Gastroesophageal sphincter (tissue), 4 donors: ENCODE measurements around the gene SEL1L2. TPM values are rescaled to one million over a fixed set of nuclear protein-coding genes. Genes with fewer than 3 reads are reported as not detected.

Source experiments
- ATAC-seq: fragments of 150-250 bp; one replicate; pipeline ENCODE4 v1.9.1; 2016; ENCODE audit warnings: mild to moderate bottlenecking, moderate library complexity
- H3K27ac ChIP-seq, 4 donors: fragments of 200-600 bp; sonication (generic) in 3 of 4; 1 replicate in 3 of 4; 2 replicates in 1 of 4; pipeline ENCODE4 v1.5.1; 2016 to 2019
- H3K27me3 ChIP-seq: fragments of 200-600 bp; sonication (generic); one replicate; pipeline ENCODE4 v1.5.1; 2019
- H3K36me3 ChIP-seq, 2 donors: fragments of 200-600 bp; sonication (generic); one replicate each; pipeline ENCODE4 v1.5.1; 2019; ENCODE audit warnings: control low read depth in 1 of 2
- H3K4me1 ChIP-seq, 3 donors: fragments of 200-600 bp; sonication (generic); 1 replicate in 2 of 3; 2 replicates in 1 of 3; pipeline ENCODE4 v1.5.1; 2016 to 2019; ENCODE audit warnings: control low read depth in 2 of 3
- H3K4me3 ChIP-seq, 2 donors: fragments of 200-600 bp; sonication (generic); one replicate each; pipeline ENCODE4 v1.5.1; 2019; ENCODE audit warnings: mild to moderate bottlenecking in 1 of 2, moderate library complexity in 1 of 2
- H3K9me3 ChIP-seq, 3 donors: fragments of 200-600 bp; sonication (generic); one replicate each; pipeline ENCODE4 v1.5.1; 2017 to 2019; ENCODE audit warnings: control low read depth in 2 of 3
- CTCF ChIP-seq, 4 experiments: fragments of 200-600 bp in 2 of 4; fragments of 450-650 bp in 2 of 4; sonication (generic) in 1 of 4; IDR thresholded peaks; one replicate each; pipeline ENCODE4 v1.5.1; 2017 to 2019; ENCODE audit warnings: antibody characterized with exemption in 4 of 4, mild to moderate bottlenecking in 2 of 4, moderate library complexity in 2 of 4
- EP300 ChIP-seq: sonication (generic); formaldehyde crosslinking; IDR thresholded peaks from one replicate; pipeline ENCODE4 v1.6.1; 2017; ENCODE audit warnings: antibody characterized with exemption, mild to moderate bottlenecking
- POLR2A ChIP-seq, 2 donors: fragments of 450-650 bp; IDR thresholded peaks; one replicate each; pipeline ENCODE4 v1.6.1; 2017; ENCODE audit warnings: antibody characterized with exemption in 2 of 2, mild to moderate bottlenecking in 2 of 2, moderate library complexity in 1 of 2
- POLR2AphosphoS5 ChIP-seq: sonication (generic); formaldehyde crosslinking; IDR thresholded peaks from one replicate; pipeline ENCODE4 v1.6.1; 2017; ENCODE audit warnings: antibody characterized with exemption
- WGBS, 2 donors: methylation state at CpG; one replicate each; pipeline ENCODE4 v1.1.5; 2018; ENCODE audit warnings: low coverage in 1 of 2; 5-methylcytosine and 5-hydroxymethylcytosine counted together
- total RNA-seq, 4 donors: library from RNA; depleted of rRNA; stranded (reverse); fragments of >200 nt; gene quantifications; one replicate each; pipeline ENCODE4 v1.1.0, GENCODE V29; 2016

The SEL1L2 gene
- total RNA-seq, 4 donors from 2014 or later, result not detected

DNA sequence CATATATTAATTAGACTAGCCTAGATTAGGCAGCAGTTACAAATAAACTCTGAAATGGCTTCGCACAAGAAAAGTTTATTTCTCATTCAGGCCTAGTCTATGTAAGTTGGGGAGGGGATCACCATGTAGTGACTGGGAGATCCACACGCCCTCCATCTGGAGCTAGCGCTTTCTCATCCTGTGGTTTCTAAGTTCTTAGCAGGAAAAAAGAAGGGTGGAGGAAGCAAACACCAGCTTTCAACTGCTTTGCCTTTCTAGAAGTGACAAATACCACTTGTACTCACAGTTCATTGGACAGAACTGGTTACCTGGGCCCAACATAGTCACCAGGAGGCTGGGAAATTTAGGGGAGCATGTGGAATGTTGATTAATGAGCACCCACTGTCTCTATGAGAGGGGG is 158.9 kb downstream of the SEL1L2 start:
- no peaks in the 10 kb centered on the region for H3K36me3 ChIP-seq
- ATAC-seq, result no peak
- H3K27me3 ChIP-seq, result no peaks in the 10 kb centered on the region
- no peak overlapping the region for H3K27ac ChIP-seq
- H3K4me1 ChIP-seq, result no peaks in the 10 kb centered on the region
- H3K4me3 ChIP-seq, result no peak overlapping the region
- TF ChIP-seq POLR2A (IDR thresholded peaks at IDR 0.05) (no peak), EP300 (no peak), CTCF (IDR thresholded peaks at IDR 0.05) (no peak), POLR2AphosphoS5 (no peak)
- 82 to 96% methylated on average over 2 to 3 of the region's 3 CpGs for WGBS, 2 donors
- H3K9me3 ChIP-seq, result no peaks in the 10 kb centered on the region

DNA sequence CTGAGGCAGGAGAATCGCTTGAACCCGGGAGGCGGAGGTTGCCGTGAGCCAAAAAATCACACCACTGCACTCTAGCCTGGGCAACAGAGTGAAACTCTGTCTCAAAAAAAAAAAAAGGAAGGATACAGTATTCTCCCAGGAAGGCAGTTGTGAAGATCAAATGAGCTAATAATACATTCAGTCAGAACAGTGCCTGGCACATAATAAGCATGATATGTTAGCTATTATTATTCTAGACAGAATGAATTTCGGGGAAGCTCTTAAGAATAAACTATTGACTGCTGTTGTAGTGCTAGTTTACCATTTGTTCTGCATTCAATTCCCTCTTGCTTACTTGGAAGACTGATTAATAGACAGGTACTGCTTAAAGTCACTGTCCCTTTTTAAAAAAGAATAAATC is 164.9 kb downstream of the SEL1L2 start:
- Histone ChIP-seq H3K4me1 (no peaks in the 10 kb centered on the region), H3K27me3 (no peaks in the 10 kb centered on the region), H3K27ac (no peak overlapping the region), H3K9me3 (peaks cover 0 to 5% (median 0%) of the 10 kb centered on the region in 3 donors), H3K36me3 (no peaks in the 10 kb centered on the region), H3K4me3 (no peak overlapping the region)
- no peak for TF ChIP-seq POLR2AphosphoS5
- 11 to 69% methylated on average over 1 to 4 of the region's 5 CpGs for WGBS, 2 donors
- ATAC-seq, result no peak

DNA sequence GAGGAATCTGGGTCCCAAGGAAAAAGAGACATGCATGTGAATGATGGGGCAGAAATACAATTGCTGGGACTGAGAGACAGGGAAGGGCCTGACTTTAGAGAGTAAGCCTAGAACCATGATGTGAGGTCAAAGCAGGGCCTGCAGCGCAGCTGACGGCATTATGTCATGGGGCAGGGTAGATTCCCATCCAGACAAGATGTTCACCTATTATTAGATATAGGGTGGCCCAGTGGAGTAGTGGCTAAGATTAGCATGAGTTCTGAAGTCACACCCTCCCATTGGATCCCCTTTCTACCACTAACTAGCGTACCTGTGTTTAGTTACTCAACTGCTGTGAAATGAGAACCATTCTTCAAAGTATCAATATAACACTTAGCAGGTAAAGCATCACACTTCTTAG is 166.0 kb downstream of the SEL1L2 start:
- ATAC-seq, result no peak
- TF ChIP-seq CTCF (IDR thresholded peaks at IDR 0.05) (no peak), POLR2A (IDR thresholded peaks at IDR 0.05) (no peak), EP300 (no peak), POLR2AphosphoS5 (no peak)
- no peaks in the 10 kb centered on the region for H3K4me1 ChIP-seq
- WGBS, 2 donors, result 100% methylated on average over 1 to 3 of the region's 3 CpGs
- no peaks in the 10 kb centered on the region for H3K27me3 ChIP-seq
- no peaks in the 10 kb centered on the region for H3K36me3 ChIP-seq
- no peak overlapping the region for H3K27ac ChIP-seq
- no peak overlapping the region for H3K4me3 ChIP-seq
- peaks cover 0 to 5% (median 0%) of the 10 kb centered on the region in 3 donors for H3K9me3 ChIP-seq

DNA sequence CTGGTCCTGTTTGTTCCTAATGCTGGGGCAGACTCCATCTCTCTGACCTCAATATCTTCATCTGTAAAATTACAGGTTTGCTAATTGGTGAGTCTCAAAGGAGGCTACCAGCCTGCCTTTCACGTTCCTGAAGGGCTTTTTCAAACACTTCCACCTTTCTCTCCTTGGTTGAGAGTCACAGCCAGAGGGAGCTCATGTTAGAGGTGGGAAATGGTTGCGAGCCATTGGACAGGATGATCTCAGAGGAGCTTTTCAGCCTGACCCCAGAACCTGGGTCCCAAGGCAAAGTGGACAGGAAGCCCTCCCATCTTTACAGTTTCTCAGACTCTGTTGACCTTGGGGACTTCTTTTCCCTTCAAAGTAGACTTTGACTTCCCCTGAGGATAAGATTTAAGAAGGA is 168.0 kb downstream of the SEL1L2 start:
- TF ChIP-seq CTCF (IDR thresholded peaks at IDR 0.05), result no peak
- no peak for TF ChIP-seq POLR2A (IDR thresholded peaks at IDR 0.05)
- TF ChIP-seq POLR2AphosphoS5, result no peak
- no peak for TF ChIP-seq EP300
- Histone ChIP-seq H3K4me1 (no peaks in the 10 kb centered on the region), H3K27me3 (no peaks in the 10 kb centered on the region), H3K36me3 (peaks cover 0 to 14% of the 10 kb centered on the region in 2 donors), H3K4me3 (no peak overlapping the region), H3K27ac (no peak overlapping the region), H3K9me3 (peaks cover 0 to 5% (median 0%) of the 10 kb centered on the region in 3 donors)
- 80 to 83% methylated on average over 1 of the region's 2 CpGs for WGBS, 2 donors
- ATAC-seq, result no peak

DNA sequence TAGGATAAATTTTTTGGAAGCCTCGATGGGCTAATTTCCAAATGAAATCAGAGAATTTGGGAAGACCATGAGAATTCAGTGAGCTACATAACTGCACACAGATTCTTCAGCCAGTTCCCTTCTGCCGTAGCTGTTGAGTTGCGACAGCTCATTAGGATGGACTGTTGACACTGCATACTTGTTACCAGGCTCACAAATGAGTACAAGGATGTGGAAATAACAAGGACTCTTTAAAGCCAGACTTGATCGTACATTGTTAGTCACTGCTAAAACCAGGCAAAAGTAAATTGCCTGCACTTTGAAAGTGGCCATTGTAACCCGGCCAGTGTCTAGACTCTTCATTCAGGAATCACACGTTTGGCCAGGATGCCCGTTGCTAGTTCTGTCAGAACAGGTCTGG is 168.5 kb downstream of the SEL1L2 start:
- H3K4me3 ChIP-seq, result no peak overlapping the region
- no peak for ATAC-seq
- no peak overlapping the region for H3K27ac ChIP-seq
- peaks cover 0 to 20% of the 10 kb centered on the region in 2 donors for H3K36me3 ChIP-seq
- TF ChIP-seq CTCF (IDR thresholded peaks at IDR 0.05) (no peak), POLR2AphosphoS5 (no peak), POLR2A (IDR thresholded peaks at IDR 0.05) (no peak), EP300 (no peak)
- no peaks in the 10 kb centered on the region for H3K27me3 ChIP-seq
- no peaks in the 10 kb centered on the region for H3K4me1 ChIP-seq
- WGBS, 2 donors, result 76 to 88% methylated on average over 4 to 5 of the region's 7 CpGs
- peaks cover 0 to 5% (median 0%) of the 10 kb centered on the region in 3 donors for H3K9me3 ChIP-seq
